ENCODE data around the gene NR1I3. TPM values are rescaled to one million over a fixed set of nuclear protein-coding genes. Genes with fewer than 3 reads are reported as not detected.

NR1I3 gene
- polyA plus RNA-seq, 1 of the 3 experiments (the other 2 are of a cell fraction) = not detected

GRCh38 chr1:161216945-161217712, 20.9 kb downstream of the NR1I3 start:
- Histone ChIP-seq H3K36me3 (replicated peaks in 1 of 2; ENCODE audit: control insufficient read depth in 1 of 2, insufficient read depth in 2 of 2, low read length in 1 of 2) (peaks cover 23 to 25% of the 10 kb centered on the region in 2 experiments), H3K9ac (peak overlapping the region; percentile 25; the same call in 1 of the 2 replicates), H3K27me3 (ENCODE audit: insufficient read depth) (no peaks in the 10 kb centered on the region), H3K4me1 (ENCODE audit: control insufficient read depth in 1 of 2, insufficient read depth in 2 of 2, low read depth in 1 of 2, low read length in 1 of 2) (no peaks in the 10 kb centered on the region; a peak in 1 of 4 replicates), H3K4me2 (no peak overlapping the region), H3K27ac (ENCODE audit: low read depth in 2 of 2, low read length in 1 of 2) (peak overlapping the region in 1 of 2 experiments; percentile 43; a peak in 2 of 4 replicates), H3K4me3 (ENCODE audit: low read depth in 2 of 2, low read length in 1 of 2) (no peak overlapping the region), H3K9me3 (no peaks in the 10 kb centered on the region), H4K20me1 (ENCODE audit: insufficient read depth) (no peaks in the 10 kb centered on the region), H3F3A (replicated peaks; ENCODE audit: insufficient read depth) (no peaks in the 10 kb centered on the region), H3K79me2 (ENCODE audit: insufficient read depth) (no peaks in the 10 kb centered on the region), H3K9me2 (no peaks in the 10 kb centered on the region), H2AFZ (ENCODE audit: low read depth) (peak overlapping the region; percentile 71; the same call in 1 of the 2 replicates)
- no peak for TF ChIP-seq FOSL2 (IDR thresholded peaks at IDR 0.05; ENCODE audit: borderline replicate concordance, low read depth)
- no peak for TF ChIP-seq FOXJ3 (CRISPR knock-in tag; IDR thresholded peaks at IDR 0.05)
- TF ChIP-seq TAF1 (IDR thresholded peaks at IDR 0.05; ENCODE audit: borderline replicate concordance, low read depth, low read length) = no peak
- TF ChIP-seq POLR2AphosphoS5 (IDR thresholded peaks at IDR 0.05; ENCODE audit: low read depth, low read length) = no peak
- TF ChIP-seq TCF12 (IDR thresholded peaks at IDR 0.05) = no peak
- no peak for TF ChIP-seq NFIC (IDR thresholded peaks at IDR 0.05; ENCODE audit: borderline replicate concordance)
- TF ChIP-seq SIN3A (IDR thresholded peaks at IDR 0.05; ENCODE audit: borderline replicate concordance, low read depth, low read length) = no peak
- TF ChIP-seq GABPA (IDR thresholded peaks at IDR 0.05; ENCODE audit: low read depth) = no peak
- no peak for TF ChIP-seq RCOR1 (IDR thresholded peaks at IDR 0.05; ENCODE audit: low read length)
- POLR2A ChIA-PET = interaction anchor here (1.6 kb wide), 1 partner anchor 15 kb away, joined by 4 read pairs; the partner anchor contains the start of gene NDUFS2
- DNase-seq = no peak
- CTCF ChIA-PET = interaction anchor here (1.2 to 6.0 kb wide), 5 partner anchors 9 to 165 kb away, joined by 3 to 32 read pairs (median 4); partner anchors contain the start of genes NDUFS2 and TOMM40L
- WGBS (ENCODE audit: low lambda C conversion rate) = 54% methylated on average over 6 of the region's 7 CpGs

GRCh38 chr1:161215076-161215475, 22.9 kb downstream of the NR1I3 start, which contains the start of gene FCER1G:
TSS of gene FCER1G (plus strand) at chr1:161215295. CDS start at chr1:161215322, 27 bp downstream.
- H3K27me3 ChIP-seq (ENCODE audit: insufficient read depth) = no peaks in the 10 kb centered on the region
- H3K79me2 ChIP-seq (ENCODE audit: insufficient read depth) = 0 out of 2 replicates have a peak, but pooled peaks cover 4% of the 10 kb centered on the region
- 99% methylated on average over 10 of the region's 10 CpGs for WGBS (ENCODE audit: low lambda C conversion rate)
- ChIA-PET POLR2A (interaction anchor here (1.1 kb wide), 1 partner anchor 13 kb away, joined by 4 read pairs; the partner anchor contains the start of gene NDUFS2), CTCF (interaction anchor here (1.2 to 6.0 kb wide), 4 partner anchors 11 to 167 kb away, joined by 5 to 32 read pairs (median 6); partner anchors contain the start of gene TOMM40L)
- H3K27ac ChIP-seq (ENCODE audit: low read depth in 2 of 2, low read length in 1 of 2) = no peak within 1 kb of the TSS
- no peaks in the 10 kb centered on the region for H3K9me2 ChIP-seq
- H2AFZ ChIP-seq (ENCODE audit: low read depth) = no peak within 1 kb of the TSS
- no peaks in the 10 kb centered on the region for H3K9me3 ChIP-seq
- no peak for DNase-seq
- no peak within 1 kb of the TSS for H3K9ac ChIP-seq
- H3K4me2 ChIP-seq = no peak within 1 kb of the TSS
- no peaks in the 10 kb centered on the region for H4K20me1 ChIP-seq (ENCODE audit: insufficient read depth)
- H3K4me3 ChIP-seq (ENCODE audit: low read depth in 2 of 2, low read length in 1 of 2) = no peak within 1 kb of the TSS
- no peaks in the 10 kb centered on the region for H3F3A ChIP-seq (replicated peaks; ENCODE audit: insufficient read depth)
- no peaks in the 10 kb centered on the region; a peak in 1 of 4 replicates for H3K4me1 ChIP-seq (ENCODE audit: control insufficient read depth in 1 of 2, insufficient read depth in 2 of 2, low read depth in 1 of 2, low read length in 1 of 2)
- peaks cover 38 to 44% of the 10 kb centered on the region in 2 experiments for H3K36me3 ChIP-seq (replicated peaks in 1 of 2; ENCODE audit: control insufficient read depth in 1 of 2, insufficient read depth in 2 of 2, low read length in 1 of 2)
- no peak for TF ChIP-seq CTCF (IDR thresholded peaks at IDR 0.05)
- no peak for TF ChIP-seq GATA2 (CRISPR knock-in tag; IDR thresholded peaks at IDR 0.05)
- no peak for TF ChIP-seq RFX5 (IDR thresholded peaks at IDR 0.05; ENCODE audit: low read length)
- TF ChIP-seq RXRA (IDR thresholded peaks at IDR 0.05; ENCODE audit: borderline replicate concordance, low read depth) = no peak
- no peak for TF ChIP-seq NRF1 (IDR thresholded peaks at IDR 0.05; ENCODE audit: low read depth, low read length)
- no peak for TF ChIP-seq TAF1 (IDR thresholded peaks at IDR 0.05; ENCODE audit: borderline replicate concordance, low read depth, low read length)
- TF ChIP-seq FOXJ3 (CRISPR knock-in tag; IDR thresholded peaks at IDR 0.05) = no peak
- TF ChIP-seq TEAD4 (IDR thresholded peaks at IDR 0.05; ENCODE audit: borderline replicate concordance, insufficient read depth) = no peak
- TF ChIP-seq IRF3 (IDR thresholded peaks at IDR 0.05; ENCODE audit: low read depth, low read length) = no peak
- no peak for TF ChIP-seq CHD2 (IDR thresholded peaks at IDR 0.05; ENCODE audit: low read length, partially characterized antibody)
- TF ChIP-seq MAX (IDR thresholded peaks at IDR 0.05; ENCODE audit: low read depth) = no peak
- no peak for TF ChIP-seq RCOR1 (IDR thresholded peaks at IDR 0.05; ENCODE audit: low read length)
- TF ChIP-seq MXI1 (IDR thresholded peaks at IDR 0.05; ENCODE audit: low read depth, low read length) = no peak
- no peak for TF ChIP-seq EZH2phosphoT487 (IDR thresholded peaks at IDR 0.05; ENCODE audit: borderline replicate concordance, low read depth)
- no peak for TF ChIP-seq FOSL2 (IDR thresholded peaks at IDR 0.05; ENCODE audit: borderline replicate concordance, low read depth)
- TF ChIP-seq PBX3 (IDR thresholded peaks at IDR 0.05) = no peak
- no peak for TF ChIP-seq EP300 (IDR thresholded peaks at IDR 0.05; ENCODE audit: borderline replicate concordance in 1 of 2, low read depth in 1 of 2, low read length in 1 of 2)
- no peak for TF ChIP-seq SIN3A (IDR thresholded peaks at IDR 0.05; ENCODE audit: borderline replicate concordance, low read depth, low read length)
